Gastroesophageal sphincter (tissue), 3 donors: ENCODE data around the gene MIEN1.

Source experiments
- CTCF ChIP-seq, 4 experiments: fragments of 200-600 bp in 2 of 4; fragments of 450-650 bp in 2 of 4; sonication (generic) in 1 of 4; IDR thresholded peaks; one replicate each; pipeline ENCODE4 v1.5.1; 2017 to 2019; ENCODE audit warnings: antibody characterized with exemption in 4 of 4, mild to moderate bottlenecking in 2 of 4, moderate library complexity in 2 of 4
- POLR2A ChIP-seq, 2 donors: fragments of 450-650 bp; IDR thresholded peaks; one replicate each; pipeline ENCODE4 v1.6.1; 2017; ENCODE audit warnings: antibody characterized with exemption in 2 of 2, mild to moderate bottlenecking in 2 of 2, moderate library complexity in 1 of 2

DNA sequence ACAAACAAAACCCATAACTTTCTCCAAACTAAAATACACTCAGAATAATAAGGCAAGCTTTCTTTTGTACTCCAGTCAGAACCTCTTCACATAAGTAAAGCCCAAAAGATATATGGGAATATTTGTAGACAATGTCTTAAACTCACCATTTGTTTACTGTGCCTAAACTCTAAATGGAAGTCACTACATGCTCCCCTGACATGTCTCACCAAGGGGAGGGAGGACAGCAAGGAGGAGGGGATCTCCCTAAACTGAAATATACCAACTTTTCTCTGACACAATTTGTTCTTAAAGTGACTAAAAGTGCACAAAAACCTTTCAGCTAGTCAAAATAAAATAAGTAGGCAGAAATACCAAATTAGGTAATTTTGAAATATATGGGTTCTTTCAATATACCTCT lies 45.9 kb upstream of the MIEN1 start:
- TF ChIP-seq CTCF (IDR thresholded peaks at IDR 0.05): no peak
- TF ChIP-seq POLR2A (IDR thresholded peaks at IDR 0.05): no peak
